DND-41 (cell line): Measurements from ENCODE around the gene EXOC1L.

Experiments used
- ATAC-seq: fragments of 200-7000 bp; cut with Tn5 transposase; 3 replicates; pipeline ENCODE4 v1.9.1; 2021; ENCODE audit warnings: low read depth; ENCODE audit not compliant: insufficient read depth
- DNase-seq: peaks from one replicate; pipeline ENCODE4 v3.0.0-alpha.2; 2020
- H2AFZ ChIP-seq: 2 replicates; pipeline ENCODE4 v1.6.0; 2012; ENCODE audit warnings: low read depth, low read length
- H3K27ac ChIP-seq: 2 replicates; pipeline ENCODE4 v1.5.1; 2012; ENCODE audit warnings: low read length, inconsistent platforms
- H3K27me3 ChIP-seq: fragments of 200-600 bp; sonication (generic); 2 replicates; pipeline ENCODE4 v1.6.0; 2012; ENCODE audit warnings: low read length, mild to moderate bottlenecking, inconsistent platforms; ENCODE audit not compliant: insufficient read depth, poor library complexity
- H3K36me3 ChIP-seq: 2 replicates; pipeline ENCODE4 v1.5.1; 2012; ENCODE audit warnings: low read length, inconsistent platforms; ENCODE audit not compliant: insufficient read depth
- H3K4me1 ChIP-seq: 2 replicates; pipeline ENCODE4 v1.5.1; 2012; ENCODE audit warnings: mild to moderate bottlenecking, low read length; ENCODE audit not compliant: insufficient read depth
- H3K4me2 ChIP-seq: 2 replicates; pipeline ENCODE4 v1.6.0; 2012; ENCODE audit warnings: mild to moderate bottlenecking, moderate library complexity, low read length, inconsistent platforms; ENCODE audit not compliant: insufficient read depth
- H3K4me3 ChIP-seq, 2 experiments: fragments of 200-600 bp in 1 of 2; shearing (Covaris generic) in 1 of 2; 2 replicates each; pipeline ENCODE4 v1.5.1; 2012 to 2016; ENCODE audit warnings: inconsistent platforms in 2 of 2, low read length in 2 of 2, mild to moderate bottlenecking in 2 of 2, low read depth in 1 of 2, moderate library complexity in 1 of 2
- H3K79me2 ChIP-seq: 2 replicates; pipeline ENCODE4 v1.6.0; 2012; ENCODE audit warnings: low read length, inconsistent platforms; ENCODE audit not compliant: insufficient read depth
- H3K9ac ChIP-seq: 2 replicates; pipeline ENCODE4 v1.6.0; 2012; ENCODE audit warnings: low read depth, mild to moderate bottlenecking, inconsistent platforms, low read length, moderate library complexity
- H3K9me3 ChIP-seq: 2 replicates; pipeline ENCODE4 v1.5.1; 2012; ENCODE audit warnings: low read length, moderate library complexity, mild to moderate bottlenecking, inconsistent platforms; ENCODE audit not compliant: insufficient read depth, severe bottlenecking
- H4K20me1 ChIP-seq: 2 replicates; pipeline ENCODE4 v1.6.0; 2012; ENCODE audit warnings: low read length; ENCODE audit not compliant: insufficient read depth
- CTCF ChIP-seq: IDR thresholded peaks from 2 replicates; pipeline ENCODE4 v1.5.1; 2012; ENCODE audit warnings: borderline replicate concordance, low read length, moderate library complexity, mild to moderate bottlenecking; ENCODE audit not compliant: poor library complexity, severe bottlenecking; ENCODE audit errors: extremely low read depth
- EZH2 ChIP-seq: IDR thresholded peaks from 3 replicates; pipeline ENCODE4 v1.6.1; 2012; ENCODE audit warnings: borderline replicate concordance, low read depth, mild to moderate bottlenecking, moderate library complexity, low read length, inconsistent platforms; ENCODE audit not compliant: severe bottlenecking

EXOC1L gene

GRCh38 chr4:55834086-55834795 lies 14.7 kb downstream of the EXOC1L start:
- Histone ChIP-seq H3K27me3 (peaks cover 2% of the 10 kb centered on the region), H3K4me3 (no peak overlapping the region), H3K36me3 (no peaks in the 10 kb centered on the region), H3K9ac (no peak overlapping the region), H3K79me2 (no peaks in the 10 kb centered on the region), H4K20me1 (no peaks in the 10 kb centered on the region), H2AFZ (no peak overlapping the region), H3K4me1 (no peaks in the 10 kb centered on the region), H3K4me2 (no peak overlapping the region), H3K9me3 (no peaks in the 10 kb centered on the region), H3K27ac (no peak overlapping the region)
- no peak for TF ChIP-seq EZH2
- no peak for TF ChIP-seq CTCF
- ATAC-seq, result no peak
- no peak for DNase-seq

DNA sequence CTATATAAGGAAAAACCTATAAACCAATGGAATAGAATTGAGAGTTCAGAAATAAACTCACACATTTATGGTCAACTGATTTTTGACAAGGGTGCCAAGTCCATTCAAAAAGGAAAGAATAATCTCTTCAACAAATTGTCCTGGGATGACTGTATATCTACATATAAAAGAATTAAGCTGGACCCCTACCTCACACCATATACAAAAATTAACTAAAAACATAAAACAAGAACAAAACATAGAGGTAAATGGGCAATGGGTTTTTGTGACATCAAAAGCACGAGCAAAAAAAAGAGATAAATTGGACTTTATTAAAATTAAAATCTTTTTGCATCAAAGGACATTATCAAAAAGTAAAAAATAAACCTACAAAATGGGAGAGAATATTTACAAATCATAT lies 18.3 kb downstream of the EXOC1L start:
- H3K27me3 ChIP-seq, result no peaks in the 10 kb centered on the region
- H3K4me2 ChIP-seq, result no peak overlapping the region
- no peak for TF ChIP-seq CTCF
- no peak for TF ChIP-seq EZH2
- H4K20me1 ChIP-seq, result no peaks in the 10 kb centered on the region
- H3K9ac ChIP-seq, result no peak overlapping the region
- DNase-seq (no peak), ATAC-seq (no peak)
- no peaks in the 10 kb centered on the region for H3K79me2 ChIP-seq
- H3K36me3 ChIP-seq, result no peaks in the 10 kb centered on the region
- no peak overlapping the region for H3K27ac ChIP-seq
- no peak overlapping the region for H3K4me3 ChIP-seq
- H2AFZ ChIP-seq, result no peak overlapping the region
- no peaks in the 10 kb centered on the region for H3K4me1 ChIP-seq
- no peaks in the 10 kb centered on the region for H3K9me3 ChIP-seq

DNA sequence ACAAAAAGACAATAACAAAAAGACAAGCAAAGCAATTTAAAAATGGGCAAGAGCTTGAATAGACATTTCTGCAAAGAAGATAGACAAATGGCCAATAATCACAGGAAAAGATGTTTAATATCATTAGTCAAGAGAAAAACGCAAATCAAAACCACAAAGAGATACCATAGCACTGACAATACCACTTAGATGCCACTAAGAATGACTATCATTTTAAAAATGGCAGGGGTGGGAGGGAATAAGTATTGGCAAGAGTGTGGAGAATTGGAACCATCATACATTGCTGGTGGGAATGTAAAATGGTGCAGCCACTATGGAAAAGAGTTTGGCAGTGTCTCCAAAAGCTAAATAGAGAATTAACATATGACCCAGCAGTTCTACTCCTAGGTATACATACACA lies 18.8 kb downstream of the EXOC1L start:
- TF ChIP-seq CTCF, result no peak
- no peak for TF ChIP-seq EZH2
- no peak overlapping the region for H3K4me2 ChIP-seq
- H3K4me1 ChIP-seq, result no peaks in the 10 kb centered on the region
- H3K79me2 ChIP-seq, result no peaks in the 10 kb centered on the region
- no peak overlapping the region for H3K27ac ChIP-seq
- H3K9ac ChIP-seq, result no peak overlapping the region
- no peak overlapping the region for H2AFZ ChIP-seq
- H3K27me3 ChIP-seq, result no peaks in the 10 kb centered on the region
- H3K4me3 ChIP-seq, result no peak overlapping the region
- no peaks in the 10 kb centered on the region for H3K36me3 ChIP-seq
- DNase-seq (no peak), ATAC-seq (no peak)
- H3K9me3 ChIP-seq, result no peaks in the 10 kb centered on the region
- H4K20me1 ChIP-seq, result no peaks in the 10 kb centered on the region
